SIG-M5 treated with dmso at 0.1 percent for 504 hours (cell line): Measurements from ENCODE around the gene SCCPDH.

Experiments
- DNase-seq: peaks from one replicate; lab custom pipeline; 2025; ENCODE audit not compliant: unreplicated experiment; lab: John Stamatoyannopoulos, UW

The SCCPDH gene

DNA sequence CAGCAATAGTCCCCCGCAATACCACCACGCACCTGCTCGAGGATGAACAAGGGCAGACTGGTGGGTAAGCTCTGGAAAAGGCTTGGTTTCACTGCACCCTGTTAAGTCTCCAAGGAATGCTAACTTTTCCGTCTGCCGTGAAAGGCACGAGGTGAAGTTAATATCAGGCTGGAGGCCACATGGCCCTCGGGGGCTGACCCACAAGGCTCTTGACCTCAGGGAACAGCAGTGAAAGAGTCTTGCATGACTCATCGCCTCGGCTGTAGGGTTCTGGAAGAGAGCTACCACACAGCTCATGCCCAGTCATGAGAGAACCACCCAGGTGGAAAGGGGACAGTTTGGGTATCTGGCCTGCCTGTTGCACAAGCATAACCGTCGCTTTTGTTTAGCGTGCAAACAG is 24.7 kb downstream of the SCCPDH start:
- DNase-seq = no peak

DNA sequence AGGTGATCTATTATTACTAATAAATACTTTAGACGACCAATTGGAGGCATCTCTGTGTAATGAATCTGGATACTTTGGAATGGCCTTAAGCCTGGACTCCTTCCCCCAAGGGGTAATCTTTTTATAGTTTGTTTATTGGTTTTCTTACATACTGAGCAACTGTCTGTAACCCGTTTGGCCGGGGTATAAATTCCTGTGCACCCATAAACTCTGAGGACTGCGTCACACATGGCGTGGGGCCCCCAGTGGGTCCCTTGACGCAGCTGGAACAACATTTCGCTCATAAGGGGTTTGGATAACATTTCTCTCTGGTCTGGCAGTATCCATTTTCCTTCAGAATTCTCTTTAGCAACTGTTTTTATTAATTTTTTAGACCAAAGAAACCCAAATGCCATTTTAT is 26.5 kb downstream of the SCCPDH start:
- DNase-seq = no peak

DNA sequence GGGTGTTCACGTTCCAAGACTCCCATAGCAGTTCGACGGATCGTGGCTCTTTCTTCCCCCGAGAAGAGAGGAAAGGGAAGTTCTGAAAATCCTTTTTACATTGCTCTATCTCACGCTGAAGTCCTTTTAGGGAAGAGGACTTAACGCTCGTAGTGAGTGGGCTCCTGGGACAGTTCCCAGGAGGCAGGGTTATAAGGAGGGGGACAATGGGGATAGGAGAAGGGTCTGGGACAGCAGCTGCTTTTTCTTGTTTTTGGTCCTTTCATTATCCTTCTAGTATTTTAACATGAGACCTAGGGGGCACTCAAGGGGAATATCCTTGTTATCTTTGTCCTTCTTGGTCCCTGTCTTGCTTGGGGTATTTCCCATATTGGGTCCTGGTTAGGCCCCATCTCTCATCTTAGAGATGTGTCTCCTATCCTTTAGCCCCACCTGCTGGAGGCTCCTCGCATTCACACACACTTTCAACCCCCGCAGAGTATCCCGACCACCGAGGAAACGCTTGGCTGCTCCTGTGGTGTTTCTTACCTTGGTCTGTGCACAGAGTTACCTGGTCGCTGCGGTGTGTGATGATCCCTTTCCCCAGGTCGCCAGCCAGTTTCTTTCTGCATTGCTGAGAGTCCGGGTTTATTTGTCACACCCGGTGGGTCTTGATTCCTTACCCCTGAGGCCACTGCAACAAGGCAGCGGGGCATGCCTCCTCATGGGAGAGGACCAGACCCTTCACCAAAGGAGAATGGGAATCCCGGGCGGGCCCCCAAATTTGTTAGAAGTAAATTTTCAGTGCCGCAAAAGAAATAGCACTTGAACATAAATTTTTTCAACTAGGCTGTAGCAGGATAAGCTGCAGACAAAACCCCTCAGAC is 29.7 kb downstream of the SCCPDH start:
- peak; percentile 54 for DNase-seq

DNA sequence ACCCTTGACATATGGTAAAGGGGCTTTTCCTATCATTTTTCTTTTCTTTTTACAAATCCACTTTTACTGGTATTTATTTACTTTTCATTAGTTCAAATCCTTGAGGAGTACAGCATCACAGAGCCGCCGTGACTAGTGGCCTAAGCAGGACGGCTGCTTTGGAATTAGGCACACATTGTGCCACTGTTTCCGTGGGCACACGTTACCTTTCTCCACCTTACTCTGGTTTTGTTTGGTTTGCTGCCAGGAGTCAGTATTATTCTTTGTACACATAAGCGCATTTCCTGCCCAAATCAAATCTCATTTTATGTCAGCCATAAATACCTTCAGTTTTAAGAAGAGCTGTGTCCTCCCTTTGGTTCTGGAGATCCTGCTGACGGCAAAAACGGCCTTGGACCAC is 31.2 kb downstream of the SCCPDH start:
- no peak for DNase-seq

DNA sequence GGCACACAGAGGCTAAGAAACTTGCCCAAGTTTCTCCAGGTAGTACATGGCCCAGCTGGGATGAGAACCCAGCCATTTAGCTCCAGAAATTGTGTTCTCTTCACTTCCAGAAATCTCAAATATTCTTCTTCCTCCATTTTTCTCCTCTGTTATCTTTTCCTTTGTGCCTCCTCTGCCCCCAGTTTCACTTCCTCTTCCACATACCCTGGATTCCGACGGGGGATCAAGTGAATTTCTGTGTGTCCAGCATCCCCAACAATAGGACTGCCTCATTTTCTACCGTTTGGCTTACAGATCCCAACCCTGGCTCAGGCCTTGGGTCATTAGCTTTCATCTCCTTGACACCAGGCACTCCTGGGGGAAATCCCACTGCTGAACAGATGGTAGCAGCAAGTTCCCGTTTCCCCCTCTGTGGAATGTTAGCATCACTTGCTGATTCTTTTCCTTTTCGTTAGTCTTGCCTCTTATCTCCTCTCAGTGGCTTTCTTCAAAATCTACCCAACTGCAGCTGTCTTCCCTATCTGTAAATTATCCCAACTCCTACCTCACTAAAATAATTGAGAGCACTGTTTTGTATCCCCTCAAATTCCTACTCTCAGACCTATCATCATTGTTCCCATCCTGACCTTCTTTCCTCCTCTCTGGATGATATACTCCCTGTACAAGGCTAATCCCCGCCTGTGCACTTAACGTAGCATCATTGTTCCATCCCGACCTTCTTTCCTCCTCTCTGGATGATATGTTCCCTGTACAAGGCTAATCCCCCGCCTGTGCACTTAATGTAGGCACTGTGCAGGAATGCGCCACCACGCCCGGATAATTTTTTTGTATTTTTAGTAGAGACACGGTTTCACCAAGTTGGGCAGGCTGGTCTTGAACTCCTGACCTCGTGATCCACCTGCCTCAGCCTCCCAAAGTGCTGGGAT is 36.5 kb downstream of the SCCPDH start:
- DNase-seq = peak; percentile 51

DNA sequence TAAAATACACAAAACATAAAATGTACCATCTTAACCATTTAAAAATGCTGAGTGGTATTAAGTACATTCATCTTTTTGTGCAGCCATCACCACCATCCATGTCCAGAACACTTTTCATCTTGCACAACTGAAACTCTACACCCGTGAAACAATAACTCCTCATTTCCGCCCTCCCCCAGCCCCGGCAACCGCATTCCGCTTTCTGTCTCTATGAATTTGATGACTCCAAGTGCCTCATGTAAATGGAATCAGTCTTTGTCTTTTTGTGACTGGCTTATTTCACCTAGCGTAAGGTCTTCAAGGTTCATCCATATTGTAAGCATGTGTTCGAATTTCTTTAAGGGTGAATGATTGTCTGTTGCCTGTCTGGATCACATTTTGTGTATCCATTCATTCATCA is 37.2 kb downstream of the SCCPDH start:
- DNase-seq = no peak

DNA sequence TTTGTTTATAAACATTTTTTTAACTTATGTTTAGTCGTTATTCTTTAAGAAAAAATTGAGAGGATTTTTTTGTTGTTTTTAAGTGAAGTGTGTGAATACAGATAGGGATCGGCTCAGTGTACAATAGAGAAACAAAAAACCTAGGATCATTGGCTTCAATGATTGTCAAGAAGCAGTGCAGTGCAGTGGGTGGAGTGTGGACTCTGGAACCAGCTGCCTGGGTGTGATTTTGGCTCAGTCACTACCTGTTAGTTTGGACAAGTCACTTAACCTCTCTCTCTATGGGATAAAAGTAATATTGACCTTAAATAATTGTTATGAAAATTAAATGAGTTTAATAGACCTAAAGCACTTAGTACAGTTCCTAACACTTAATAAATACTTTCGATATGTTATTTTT is 41.3 kb downstream of the SCCPDH start:
- DNase-seq = no peak

DNA sequence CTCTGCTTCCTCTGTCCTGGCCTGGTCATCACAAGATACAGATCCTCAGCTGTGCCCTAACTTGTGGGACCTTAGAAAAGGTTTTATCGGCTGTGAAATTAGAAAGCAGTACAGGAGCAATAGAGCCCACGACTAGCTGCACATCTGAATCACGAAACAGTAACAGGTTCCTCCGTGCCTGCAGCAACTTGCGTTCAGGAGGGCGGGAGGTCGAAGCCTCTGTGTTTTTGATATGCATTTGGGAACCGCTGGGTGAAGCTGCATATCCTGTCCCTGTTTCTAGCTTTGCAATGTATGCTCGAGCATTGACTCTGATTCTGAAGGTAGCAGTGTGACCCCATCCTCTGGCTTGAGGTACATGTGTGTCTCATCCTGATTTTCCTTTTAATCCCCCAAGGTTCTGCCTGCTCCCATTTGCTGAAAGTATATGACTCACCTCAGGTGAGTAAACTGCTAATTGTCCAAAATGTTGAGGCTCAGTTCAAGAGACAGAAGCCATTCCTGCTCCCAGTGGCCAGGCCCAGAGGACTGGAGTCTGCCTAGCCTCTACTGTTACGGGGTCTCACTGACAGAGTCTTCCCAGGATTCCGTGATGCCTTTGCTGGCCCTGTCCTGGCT is 44.3 kb downstream of the SCCPDH start:
- no peak for DNase-seq

DNA sequence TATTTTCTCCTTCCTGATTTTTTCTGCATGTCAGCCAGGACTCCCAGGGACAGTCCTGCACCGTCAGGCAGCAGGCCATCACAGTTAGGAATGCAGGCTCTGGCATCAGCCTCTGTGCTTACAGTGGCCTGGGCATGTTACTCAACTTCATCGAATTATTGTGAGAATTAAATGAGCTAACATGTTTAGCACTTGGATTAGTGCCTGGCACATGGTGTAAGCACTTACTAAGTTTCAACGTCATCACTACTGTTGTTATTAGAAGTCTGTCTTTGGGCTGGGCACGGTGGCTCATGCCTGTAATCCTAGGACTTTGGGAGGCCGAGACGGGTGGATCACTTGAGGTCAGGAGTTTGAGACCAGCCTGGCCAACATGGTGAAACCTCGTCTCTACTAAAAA is 45.1 kb downstream of the SCCPDH start:
- DNase-seq = no peak

DNA sequence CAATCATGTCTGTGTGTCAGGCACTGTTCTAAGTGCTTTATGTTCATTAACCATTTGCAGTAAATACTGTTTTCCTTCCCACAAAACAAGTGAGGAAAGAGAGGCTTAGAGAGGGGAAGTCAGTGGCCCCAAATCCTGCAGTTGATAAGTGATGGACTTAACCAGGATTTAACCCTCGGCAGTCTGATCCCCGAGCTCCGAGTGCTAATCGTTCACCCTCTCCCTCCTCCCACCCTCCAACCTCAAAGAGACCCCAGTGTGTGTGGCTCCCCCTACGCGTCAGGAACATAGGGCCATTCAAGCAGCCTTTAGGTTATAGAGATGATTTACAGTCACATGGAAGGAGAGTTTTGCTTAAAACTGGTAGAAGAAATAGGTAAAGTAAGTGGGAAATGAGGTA is 47.2 kb downstream of the SCCPDH start:
- DNase-seq = no peak

DNA sequence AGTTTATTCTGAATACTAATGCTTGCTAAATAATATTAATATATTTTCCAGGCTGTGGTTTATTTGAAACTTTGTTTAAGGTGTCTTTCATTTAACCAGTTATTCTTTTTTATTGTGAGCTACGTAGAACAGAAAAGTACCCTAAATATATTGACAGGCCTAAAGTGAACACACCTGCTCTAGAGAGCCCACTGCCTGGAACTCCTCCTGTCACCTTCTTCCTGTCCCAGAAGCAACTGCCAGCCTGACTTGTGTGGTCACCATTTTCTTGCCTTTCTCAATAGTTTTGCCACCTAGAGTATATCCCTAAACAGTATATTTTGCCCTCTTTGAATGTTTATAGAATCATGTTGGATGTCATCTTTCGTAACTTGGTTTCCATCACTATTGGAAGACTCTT is 48.5 kb downstream of the SCCPDH start:
- DNase-seq = no peak

DNA sequence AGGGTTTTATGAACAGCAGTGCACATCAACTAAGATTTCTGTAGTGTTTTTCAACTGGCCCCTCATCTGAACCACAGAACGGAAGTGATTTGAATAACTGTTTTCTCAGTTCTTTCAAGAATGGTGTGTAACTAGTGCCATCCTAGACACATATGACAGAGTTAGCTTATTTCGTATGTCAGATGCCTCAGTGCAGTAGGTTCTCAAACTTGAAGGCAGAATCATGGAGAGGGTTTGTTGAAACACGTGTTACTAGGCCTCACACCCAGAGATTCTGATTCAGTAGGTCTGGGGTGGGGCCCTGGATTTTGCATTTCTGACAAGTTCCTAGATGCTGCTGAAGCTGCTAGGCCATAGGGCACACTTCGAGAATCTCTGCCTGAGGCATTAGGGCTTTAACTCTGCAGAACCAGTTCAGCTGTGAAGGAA is 49.0 kb downstream of the SCCPDH start:
- DNase-seq = no peak

DNA sequence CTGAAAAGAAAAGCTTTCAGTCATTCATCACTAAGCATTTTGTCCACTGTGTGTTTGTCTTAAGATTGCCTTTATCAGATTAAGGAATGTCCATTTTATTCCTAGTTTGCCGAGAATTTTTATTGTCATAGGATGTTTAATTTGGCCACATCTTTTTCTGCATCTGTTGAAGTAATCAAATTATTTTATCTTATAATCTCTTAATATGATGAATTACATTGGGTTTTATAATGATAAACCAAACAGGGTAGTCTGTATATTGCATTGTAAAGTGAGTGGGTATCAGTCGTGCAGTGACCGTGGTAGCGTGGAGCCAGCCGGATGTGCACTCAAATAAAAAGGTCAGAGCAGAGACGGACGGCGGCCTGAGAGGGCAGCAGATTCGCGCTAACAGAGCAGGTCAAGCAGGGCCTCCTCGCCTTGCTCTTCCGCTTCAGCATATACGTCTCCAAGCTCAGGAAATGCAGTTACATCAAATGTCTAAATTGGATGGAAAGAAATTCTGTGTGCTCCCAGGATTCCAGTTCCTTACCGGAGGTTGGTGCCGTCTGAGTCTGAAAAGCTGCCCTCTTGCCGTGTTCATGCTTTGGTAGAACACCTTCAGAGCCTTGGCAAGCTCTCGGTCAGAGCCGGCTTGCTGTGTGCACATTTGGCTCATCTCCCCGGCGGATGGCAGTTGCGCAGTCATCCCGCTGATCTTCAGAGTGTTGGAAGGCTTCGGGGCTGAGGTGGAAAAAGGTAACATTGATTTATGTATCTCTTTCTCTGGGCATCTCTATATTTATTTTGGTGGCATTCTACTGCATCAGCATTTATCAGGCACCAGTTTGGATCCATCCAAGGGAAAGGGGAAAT is 51.5 kb downstream of the SCCPDH start:
- DNase-seq = no peak

DNA sequence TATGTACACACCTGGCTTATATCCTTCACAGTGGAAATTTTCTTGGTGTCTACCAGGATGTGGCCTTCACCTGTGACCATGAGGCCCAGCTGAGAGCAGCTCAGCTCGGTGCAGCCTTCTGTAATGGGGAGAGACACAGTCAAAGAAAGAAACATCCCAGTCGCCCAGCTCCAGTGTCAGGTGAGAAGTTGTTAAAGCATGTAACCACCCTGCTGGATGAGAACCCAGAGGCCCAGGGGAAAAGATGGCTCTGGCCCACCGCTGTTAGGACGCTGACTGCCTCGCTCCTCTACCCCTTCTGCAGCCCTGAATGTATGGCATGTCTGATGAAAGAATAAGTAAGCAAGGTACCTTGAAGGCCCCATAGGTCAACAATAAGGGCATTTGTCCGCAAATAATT is 52.7 kb downstream of the SCCPDH start:
- no peak for DNase-seq

DNA sequence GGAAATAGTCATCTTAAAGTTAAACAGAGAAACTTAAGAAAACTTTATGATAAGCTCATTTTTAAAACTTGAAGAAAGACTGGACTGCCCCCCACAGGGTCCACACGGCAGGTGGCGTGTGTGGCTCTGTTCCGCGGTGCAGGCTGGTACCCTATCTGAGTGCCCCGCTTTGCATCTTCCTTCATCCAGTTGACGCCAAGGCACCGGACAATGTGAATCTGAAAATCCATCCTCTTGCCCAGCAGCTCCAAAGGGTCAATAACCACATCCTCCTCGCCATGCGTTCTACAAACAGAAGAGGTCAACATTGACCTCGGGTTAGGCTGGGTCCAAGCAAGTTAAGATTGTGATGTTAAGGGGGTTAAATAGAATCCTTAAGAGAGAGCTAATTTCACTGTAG is 54.5 kb downstream of the SCCPDH start:
- no peak for DNase-seq

DNA sequence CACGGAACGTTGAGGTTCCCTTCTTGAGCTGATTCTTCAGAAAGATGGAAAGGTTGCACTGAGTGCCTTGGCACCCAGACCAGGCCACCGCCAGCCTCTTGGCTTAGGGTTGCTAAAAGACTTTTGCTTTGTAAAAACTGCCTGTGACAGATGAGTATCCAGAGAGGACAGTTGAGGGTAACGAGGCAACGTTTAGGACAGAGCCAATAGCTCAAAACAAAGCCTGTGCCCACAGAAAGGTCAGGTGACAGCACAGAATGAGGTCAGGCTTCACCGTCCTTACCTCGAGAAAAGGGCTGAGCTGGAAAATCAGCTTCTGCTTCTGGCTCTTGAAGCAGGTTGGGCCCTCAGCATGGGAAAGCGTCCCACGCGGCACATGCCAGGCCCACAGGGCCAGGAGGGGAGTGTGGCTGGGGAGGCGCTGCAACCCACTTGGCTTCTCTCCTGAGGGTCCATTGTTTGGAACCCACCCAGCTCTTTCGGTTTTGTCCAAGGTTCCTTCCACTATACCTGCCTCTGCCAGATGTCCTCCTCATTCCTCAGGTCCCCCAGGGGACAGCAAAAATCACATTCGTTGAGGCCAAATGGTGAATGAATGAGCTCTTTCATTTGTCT is 55.5 kb downstream of the SCCPDH start:
- no peak for DNase-seq

DNA sequence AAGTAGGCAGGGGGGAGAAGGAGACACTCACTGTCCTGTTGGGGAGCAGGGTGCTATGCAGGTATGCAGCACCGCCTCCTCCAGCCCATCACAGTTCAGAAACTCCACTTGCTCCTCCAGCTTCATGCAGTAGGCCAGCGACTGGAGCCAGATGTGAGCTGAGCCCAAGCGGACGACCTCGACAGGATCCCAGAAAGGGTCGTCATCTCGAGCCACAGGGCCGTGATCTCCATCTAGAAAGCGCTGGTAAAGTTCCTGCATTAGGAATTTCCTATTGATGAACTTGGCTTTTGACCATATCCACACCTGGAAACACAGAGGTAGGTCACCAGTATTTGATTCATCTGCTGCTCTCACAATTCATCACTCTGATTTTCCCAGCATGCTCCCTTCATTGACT is 56.1 kb downstream of the SCCPDH start:
- DNase-seq = no peak

DNA sequence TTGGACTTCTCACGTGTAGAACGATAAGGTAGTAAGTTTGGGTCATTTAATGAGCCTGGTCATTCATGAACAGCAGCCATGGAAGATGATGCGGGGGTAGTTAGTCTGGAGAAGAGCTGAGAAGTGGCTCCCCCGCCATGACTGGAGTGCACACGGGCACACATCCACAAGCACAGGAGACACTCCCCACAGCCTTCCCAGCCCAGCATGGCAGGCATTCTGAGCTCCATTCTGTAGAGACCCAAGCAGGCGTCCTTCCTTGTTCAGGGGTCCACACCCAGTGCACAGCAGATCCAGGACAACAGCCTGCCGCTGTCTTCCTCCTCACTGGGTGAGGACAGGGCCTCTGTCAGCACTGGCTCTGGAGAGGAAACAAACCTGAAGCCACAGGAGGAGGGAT is 57.0 kb downstream of the SCCPDH start:
- DNase-seq = no peak

DNA sequence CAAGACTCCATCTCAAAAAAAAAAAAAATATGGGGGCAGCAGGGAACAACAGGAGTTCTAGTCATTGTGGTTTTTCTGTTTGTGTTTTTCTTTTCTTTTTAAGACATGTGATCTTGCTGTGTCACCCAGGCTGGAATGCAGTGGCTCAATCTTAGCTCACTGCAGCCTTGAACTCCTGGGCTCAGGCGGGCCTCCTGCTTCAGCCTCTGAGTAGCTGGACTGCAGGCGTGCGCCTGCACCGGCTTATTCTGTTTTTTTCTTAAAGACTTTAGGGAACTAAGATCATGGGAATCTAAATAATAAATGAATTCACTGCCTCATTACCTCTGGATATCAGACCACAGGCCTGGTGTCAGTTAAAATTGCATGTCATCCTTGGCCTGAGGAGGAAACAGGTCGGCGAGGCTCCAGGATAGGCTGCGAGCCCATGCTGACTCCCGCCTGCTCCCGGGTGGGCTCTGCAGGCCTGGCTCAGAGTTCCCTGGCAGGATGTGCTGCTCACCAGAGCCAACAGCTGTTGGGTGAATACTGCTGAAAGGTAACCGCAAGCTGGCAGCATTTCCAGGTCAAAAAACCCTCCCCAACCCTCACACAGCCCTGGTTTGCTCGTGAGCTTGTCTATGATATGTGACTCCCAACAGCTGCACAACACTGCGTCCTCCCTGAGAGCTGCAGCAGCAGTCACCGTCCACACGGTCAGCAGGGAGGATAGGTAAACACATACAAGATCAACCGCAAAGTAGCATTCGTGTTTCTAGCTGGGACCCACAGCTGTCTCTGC is 58.1 kb downstream of the SCCPDH start:
- peak; percentile 9 for DNase-seq
